ENCODE results near the gene PPP1CA.
"Not testable (repeated sequence)": the region's sequence is repeated elsewhere in the genome, so short reads cannot be mapped to it uniquely, and the experiment has no call there.

PPP1CA gene

GRCh38 chr11:67406969-67407687 is 5.5 kb upstream of the PPP1CA start:
- POLR2A ChIA-PET, result no interaction called here
- peaks cover 0 to 37% (median 11%) of the 10 kb centered on the region in 4 experiments for H3K36me3 ChIP-seq (ENCODE audit: control insufficient read depth in 4 of 4, insufficient read depth in 4 of 4, low read length in 3 of 4)
- H3K4me1 ChIP-seq (ENCODE audit: control extremely low read depth in 1 of 4, control insufficient read depth in 4 of 4, insufficient read depth in 4 of 4, low read length in 3 of 4), result peaks cover 15 to 100% (median 98%) of the 10 kb centered on the region in 4 experiments
- peak overlapping the region in 1 of 7 experiments; percentile 23 for H3K4me3 ChIP-seq (ENCODE audit: control insufficient read depth in 1 of 7, extremely low read depth in 1 of 7, insufficient read depth in 4 of 7, low read depth in 2 of 7, low read length in 6 of 7)
- CTCF ChIA-PET, result interaction anchor here (0.6 to 3.4 kb wide), 3 partner anchors 12 to 1272 kb away, joined by 3 to 22 read pairs (median 3); no protein-coding TSS in a partner anchor
- no peaks in the 10 kb centered on the region for H3K27me3 ChIP-seq (replicated peaks in 2 of 5; ENCODE audit: control insufficient read depth in 4 of 5, insufficient read depth in 5 of 5, low read length in 4 of 5)
- 76% methylated on average over 7 of the region's 12 CpGs for WGBS (ENCODE audit: insufficient coverage)
- H3K9me3 ChIP-seq (ENCODE audit: control extremely low read depth in 1 of 5, control insufficient read depth in 4 of 5, insufficient read depth in 2 of 5, low read depth in 1 of 5, low read length in 4 of 5), result no peaks in the 10 kb centered on the region
- peak overlapping the region in 1 of 2 experiments; percentile 34 for H3K27ac ChIP-seq (ENCODE audit: insufficient read depth in 1 of 2, low read depth in 1 of 2, low read length in 2 of 2, poor library complexity in 1 of 2, severe bottlenecking in 2 of 2)
- no peak for DNase-seq

- H3K4me3 ChIP-seq (ENCODE audit: control insufficient read depth in 1 of 7, extremely low read depth in 1 of 7, insufficient read depth in 4 of 7, low read depth in 2 of 7, low read length in 6 of 7), result no peak overlapping the region
- H3K27ac ChIP-seq (ENCODE audit: insufficient read depth in 1 of 2, low read depth in 1 of 2, low read length in 2 of 2, poor library complexity in 1 of 2, severe bottlenecking in 2 of 2), result peak overlapping the region in 1 of 2 experiments; percentile 61
- H3K36me3 ChIP-seq (ENCODE audit: control insufficient read depth in 4 of 4, insufficient read depth in 4 of 4, low read length in 3 of 4), result peaks cover 0 to 37% (median 11%) of the 10 kb centered on the region in 4 experiments
- H3K27me3 ChIP-seq (replicated peaks in 2 of 5; ENCODE audit: control insufficient read depth in 4 of 5, insufficient read depth in 5 of 5, low read length in 4 of 5), result no peaks in the 10 kb centered on the region
- no peak for DNase-seq
- H3K9me3 ChIP-seq (ENCODE audit: control extremely low read depth in 1 of 5, control insufficient read depth in 4 of 5, insufficient read depth in 2 of 5, low read depth in 1 of 5, low read length in 4 of 5), result no peaks in the 10 kb centered on the region
- H3K4me1 ChIP-seq (ENCODE audit: control extremely low read depth in 1 of 4, control insufficient read depth in 4 of 4, insufficient read depth in 4 of 4, low read length in 3 of 4), result peaks cover 15 to 96% (median 95%) of the 10 kb centered on the region in 4 experiments
- POLR2A ChIA-PET, result no interaction called here
- 96% methylated on average over 11 of the region's 18 CpGs for WGBS (ENCODE audit: insufficient coverage)
- CTCF ChIA-PET, result interaction anchor here (0.6 to 3.4 kb wide), 2 partner anchors 13 to 1271 kb away, joined by 3 to 22 read pairs; no protein-coding TSS in a partner anchor
Observed at GRCh38 chr11:67406420-67406968, 4.8 kb upstream of the PPP1CA start.

GRCh38 chr11:67405688-67406339 is 4.2 kb upstream of the PPP1CA start:
- H3K27me3 ChIP-seq (replicated peaks in 2 of 5; ENCODE audit: control insufficient read depth in 4 of 5, insufficient read depth in 5 of 5, low read length in 4 of 5), result no peaks in the 10 kb centered on the region
- H3K36me3 ChIP-seq (ENCODE audit: control insufficient read depth in 4 of 4, insufficient read depth in 4 of 4, low read length in 3 of 4), result peaks cover 0 to 37% (median 11%) of the 10 kb centered on the region in 4 experiments
- no peaks in the 10 kb centered on the region for H3K9me3 ChIP-seq (ENCODE audit: control extremely low read depth in 1 of 5, control insufficient read depth in 4 of 5, insufficient read depth in 2 of 5, low read depth in 1 of 5, low read length in 4 of 5)
- no peak for DNase-seq
- WGBS (ENCODE audit: insufficient coverage), result 98% methylated on average over 6 of the region's 9 CpGs
- POLR2A ChIA-PET, result interaction anchor here (2.1 kb wide), 1 partner anchor 15 kb away, joined by 8 read pairs; the partner anchor contains the start of gene RAD9A
- H3K4me3 ChIP-seq (ENCODE audit: control insufficient read depth in 1 of 7, extremely low read depth in 1 of 7, insufficient read depth in 4 of 7, low read depth in 2 of 7, low read length in 6 of 7), result peak overlapping the region in 3 of 7 experiments; percentile 3 to 33 (median 28)
- H3K4me1 ChIP-seq (ENCODE audit: control extremely low read depth in 1 of 4, control insufficient read depth in 4 of 4, insufficient read depth in 4 of 4, low read length in 3 of 4), result peaks cover 15 to 95% (median 93%) of the 10 kb centered on the region in 4 experiments
- CTCF ChIA-PET, result interaction anchor here (1.3 to 6.1 kb wide), 3 partner anchors 13 to 32 kb away, joined by 3 to 60 read pairs (median 4); partner anchors contain the start of genes CARNS1 and PTPRCAP
- H3K27ac ChIP-seq (ENCODE audit: insufficient read depth in 1 of 2, low read depth in 1 of 2, low read length in 2 of 2, poor library complexity in 1 of 2, severe bottlenecking in 2 of 2), result peak overlapping the region in 1 of 2 experiments; percentile 61

GRCh38 chr11:67405196-67405567 is 3.5 kb upstream of the PPP1CA start:
- H3K36me3 ChIP-seq (ENCODE audit: control insufficient read depth in 4 of 4, insufficient read depth in 4 of 4, low read length in 3 of 4), result peaks cover 0 to 40% (median 14%) of the 10 kb centered on the region in 4 experiments
- no peaks in the 10 kb centered on the region for H3K9me3 ChIP-seq (ENCODE audit: control extremely low read depth in 1 of 5, control insufficient read depth in 4 of 5, insufficient read depth in 2 of 5, low read depth in 1 of 5, low read length in 4 of 5)
- ChIA-PET POLR2A (interaction anchor here (2.1 kb wide), 1 partner anchor 14 kb away, joined by 8 read pairs; the partner anchor contains the start of gene RAD9A), CTCF (interaction anchor here (1.3 to 6.1 kb wide), 3 partner anchors 13 to 32 kb away, joined by 3 to 60 read pairs (median 4); partner anchors contain the start of genes CARNS1 and PTPRCAP)
- no peak for DNase-seq
- H3K4me3 ChIP-seq (ENCODE audit: control insufficient read depth in 1 of 7, extremely low read depth in 1 of 7, insufficient read depth in 4 of 7, low read depth in 2 of 7, low read length in 6 of 7), result peak overlapping the region in 5 of 7 experiments; percentile 60 to 87 (median 79)
- peaks cover 15 to 95% (median 93%) of the 10 kb centered on the region in 4 experiments for H3K4me1 ChIP-seq (ENCODE audit: control extremely low read depth in 1 of 4, control insufficient read depth in 4 of 4, insufficient read depth in 4 of 4, low read length in 3 of 4)
- H3K27ac ChIP-seq (ENCODE audit: insufficient read depth in 1 of 2, low read depth in 1 of 2, low read length in 2 of 2, poor library complexity in 1 of 2, severe bottlenecking in 2 of 2), result peak overlapping the region in 1 of 2 experiments; percentile 14
- WGBS (ENCODE audit: insufficient coverage), result 94% methylated on average over 6 of the region's 6 CpGs
- no peaks in the 10 kb centered on the region for H3K27me3 ChIP-seq (replicated peaks in 2 of 5; ENCODE audit: control insufficient read depth in 4 of 5, insufficient read depth in 5 of 5, low read length in 4 of 5)

- peak overlapping the region; percentile 51 to 87 (median 69) for H3K4me3 ChIP-seq (ENCODE audit: control insufficient read depth in 1 of 7, extremely low read depth in 1 of 7, insufficient read depth in 4 of 7, low read depth in 2 of 7, low read length in 6 of 7)
- peak overlapping the region; percentile 64 to 83 for H3K27ac ChIP-seq (ENCODE audit: insufficient read depth in 1 of 2, low read depth in 1 of 2, low read length in 2 of 2, poor library complexity in 1 of 2, severe bottlenecking in 2 of 2)
- no peak for DNase-seq
- 48% methylated on average over 10 of the region's 13 CpGs for WGBS (ENCODE audit: insufficient coverage)
- H3K27me3 ChIP-seq (replicated peaks in 2 of 5; ENCODE audit: control insufficient read depth in 4 of 5, insufficient read depth in 5 of 5, low read length in 4 of 5), result no peaks in the 10 kb centered on the region
- peaks cover 15 to 92% (median 90%) of the 10 kb centered on the region in 4 experiments for H3K4me1 ChIP-seq (ENCODE audit: control extremely low read depth in 1 of 4, control insufficient read depth in 4 of 4, insufficient read depth in 4 of 4, low read length in 3 of 4)
- peaks cover 0 to 43% (median 17%) of the 10 kb centered on the region in 4 experiments for H3K36me3 ChIP-seq (ENCODE audit: control insufficient read depth in 4 of 4, insufficient read depth in 4 of 4, low read length in 3 of 4)
- ChIA-PET POLR2A (interaction anchor here (0.5 to 2.1 kb wide), 4 partner anchors 10 to 841 kb away, joined by 3 to 8 read pairs (median 4); partner anchors contain the start of gene RAD9A), CTCF (interaction anchor here (0.6 to 6.1 kb wide), 9 partner anchors 9 to 133 kb away, joined by 3 to 60 read pairs (median 3); partner anchors contain the start of genes CARNS1, PTPRCAP and TMEM134)
- no peaks in the 10 kb centered on the region for H3K9me3 ChIP-seq (ENCODE audit: control extremely low read depth in 1 of 5, control insufficient read depth in 4 of 5, insufficient read depth in 2 of 5, low read depth in 1 of 5, low read length in 4 of 5)
Observed at GRCh38 chr11:67404515-67405195, 3.0 kb upstream of the PPP1CA start.

GRCh38 chr11:67403085-67403484 is 1.4 kb upstream of the PPP1CA start:
- ChIA-PET CTCF (interaction anchor here (1.1 to 6.1 kb wide), 11 partner anchors 10 to 103 kb away, joined by 3 to 60 read pairs (median 11); partner anchors contain the start of genes CARNS1, PITPNM1, POLD4 and PTPRCAP), POLR2A (interaction anchor here (1.0 to 1.9 kb wide), 4 partner anchors 16 to 34 kb away, joined by 3 to 10 read pairs (median 3); partner anchors contain the start of gene RPS6KB2)
- H3K36me3 ChIP-seq (ENCODE audit: control insufficient read depth in 4 of 4, insufficient read depth in 4 of 4, low read length in 3 of 4), result peaks cover 3 to 53% (median 31%) of the 10 kb centered on the region in 4 experiments
- 92% methylated on average over 8 of the region's 9 CpGs for WGBS (ENCODE audit: insufficient coverage)
- peaks cover 10 to 90% (median 81%) of the 10 kb centered on the region in 4 experiments for H3K4me1 ChIP-seq (ENCODE audit: control extremely low read depth in 1 of 4, control insufficient read depth in 4 of 4, insufficient read depth in 4 of 4, low read length in 3 of 4)
- not testable (repeated sequence) for H3K9me3 ChIP-seq (ENCODE audit: control extremely low read depth in 1 of 5, control insufficient read depth in 4 of 5, insufficient read depth in 2 of 5, low read depth in 1 of 5, low read length in 4 of 5); H3K27me3 ChIP-seq (replicated peaks in 2 of 5; ENCODE audit: control insufficient read depth in 4 of 5, insufficient read depth in 5 of 5, low read length in 4 of 5); DNase-seq
- peak overlapping the region in 1 of 2 experiments; percentile 83 for H3K27ac ChIP-seq (ENCODE audit: insufficient read depth in 1 of 2, low read depth in 1 of 2, low read length in 2 of 2, poor library complexity in 1 of 2, severe bottlenecking in 2 of 2)
- peak overlapping the region in 6 of 7 experiments; percentile 11 to 87 (median 64) for H3K4me3 ChIP-seq (ENCODE audit: control insufficient read depth in 1 of 7, extremely low read depth in 1 of 7, insufficient read depth in 4 of 7, low read depth in 2 of 7, low read length in 6 of 7)
